Measurements from ENCODE around the gene FAM3A. TPM values are rescaled to one million over a fixed set of nuclear protein-coding genes. Genes with fewer than 3 reads are reported as not detected.

Gene FAM3A
- total RNA-seq, 2 experiments from 2014 or later = 16.4 to 21.9 TPM

DNA sequence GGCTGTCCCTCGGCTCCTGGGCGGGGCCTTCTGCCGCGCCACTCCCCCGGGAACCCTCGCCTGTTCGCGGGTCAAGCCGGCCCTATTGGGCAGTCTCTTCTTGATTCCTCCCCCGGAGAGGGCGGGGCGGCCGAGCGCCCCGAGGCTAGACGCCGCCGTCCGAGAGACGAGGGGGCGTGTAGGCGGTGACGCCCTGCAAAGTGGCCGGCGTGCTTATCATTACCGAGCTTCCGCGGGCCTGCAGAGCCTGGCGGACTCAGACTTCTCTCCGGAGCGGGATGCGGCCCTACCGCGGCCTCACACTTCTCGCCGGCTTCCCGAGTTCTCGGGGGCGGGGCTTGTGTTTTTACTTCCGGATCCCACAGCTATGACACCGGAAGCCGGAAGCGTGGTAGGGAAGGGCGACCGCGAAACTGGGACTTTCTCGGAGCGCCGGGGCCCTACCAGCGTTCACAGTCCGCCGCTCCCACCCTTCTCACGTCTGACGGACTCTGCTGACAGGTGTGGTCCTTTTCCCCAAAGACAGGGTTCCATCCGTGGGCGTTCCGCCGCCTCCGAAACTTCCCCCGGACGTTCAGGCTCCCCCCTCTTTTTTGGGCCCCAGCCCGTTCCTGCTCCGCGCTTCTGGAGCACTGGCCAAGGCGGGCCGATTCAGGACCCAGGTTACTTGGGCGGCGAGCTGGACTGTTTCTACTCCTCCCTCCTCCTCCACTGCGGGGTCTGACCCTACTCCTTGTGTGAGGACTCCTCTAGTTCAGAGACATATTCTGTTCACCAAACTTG lies 31.4 kb upstream of the FAM3A start, which contains the start of gene IKBKG:
Gene IKBKG (plus strand): TSS at position 376 of the 783 bp plus-strand sequence. CDS start 4,383 bp downstream, outside the sequence.
- BruUV-seq (replicated peaks) = no TSS peak

DNA sequence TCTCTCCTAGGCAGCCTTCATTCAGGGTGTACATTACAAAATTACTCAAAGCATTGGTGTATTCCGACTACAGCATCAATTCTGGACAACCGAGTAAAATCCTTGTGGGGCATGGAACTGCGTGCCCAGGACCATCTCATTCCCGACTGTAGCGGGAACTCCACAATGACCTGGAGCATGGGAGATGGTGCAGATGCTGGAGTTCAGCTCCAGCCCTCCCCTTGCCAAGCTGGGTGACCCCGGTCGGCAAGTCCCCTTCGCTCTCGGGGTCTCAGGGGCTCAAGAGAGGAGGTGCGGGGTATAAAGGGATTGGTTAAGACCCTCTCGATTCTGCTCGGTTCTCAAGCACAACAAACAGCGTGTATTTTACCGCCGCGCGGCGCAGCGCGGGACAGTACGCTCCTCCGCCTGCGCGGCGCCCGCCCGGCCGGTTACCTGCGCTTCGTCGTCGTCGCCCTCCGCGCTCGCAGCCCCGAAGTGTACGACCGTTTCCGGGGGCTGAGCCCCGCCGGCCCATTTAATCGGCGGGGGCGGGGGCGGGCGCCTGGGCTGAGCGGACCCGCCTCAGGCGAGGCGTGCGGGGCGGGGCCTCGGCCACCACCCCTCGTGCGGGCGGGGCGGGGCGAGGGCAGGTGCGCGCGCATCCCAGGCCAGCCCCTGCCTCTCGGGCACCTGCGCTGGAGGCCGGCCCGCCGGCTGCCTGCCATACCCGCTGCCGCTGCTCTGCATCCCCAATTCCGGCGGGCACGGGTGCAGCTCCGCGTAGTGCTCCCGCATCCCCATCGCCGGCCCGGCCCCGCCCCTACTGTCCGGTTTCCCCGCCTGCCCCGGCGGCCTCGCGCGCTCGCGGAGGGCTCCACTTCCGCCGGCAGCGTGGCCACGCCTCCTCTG lies 30.6 kb upstream of the FAM3A start, which contains the start of gene G6PD:
Gene G6PD (minus strand): TSS at position 493 of the 891 bp plus-strand sequence. CDS start 691 bp downstream, outside the sequence.
- intact Hi-C loops (cut with micrococcal nuclease; ENCODE audit: unreplicated experiment) = no loop called here
- H2AFZ ChIP-seq (ENCODE audit: low read length) = peak within 1 kb of the TSS; percentile 67; the same call in 1 of the 2 replicates

More for the DNA sequence above, 31.4 kb upstream of the FAM3A start, which contains the start of gene IKBKG:
- Histone ChIP-seq H3K4me2 (ENCODE audit: low read length) (peak within 1 kb of the TSS; percentile 97), H2AFZ (ENCODE audit: low read length) (peak within 1 kb of the TSS; percentile 67; the same call in 1 of the 2 replicates), H3K9me2 (ENCODE audit: insufficient read depth, low read length) (no peaks in the 10 kb centered on the region), H3K9me3 (ENCODE audit: low read length) (no peaks in the 10 kb centered on the region), H3K4me3 (ENCODE audit: low read depth, low read length, poor library complexity, severe bottlenecking) (peak within 1 kb of the TSS; percentile 89), H4K20me1 (ENCODE audit: insufficient read depth, low read length) (no peaks in the 10 kb centered on the region), H3K4me1 (ENCODE audit: insufficient read depth, low read length, poor library complexity, severe bottlenecking) (peaks cover 12% of the 10 kb centered on the region), H3K27ac (ENCODE audit: low read depth, low read length, poor library complexity, severe bottlenecking) (peak within 1 kb of the TSS; percentile 93), H3K36me3 (ENCODE audit: insufficient read depth, low read length) (peaks cover 30% of the 10 kb centered on the region), H3K79me2 (ENCODE audit: insufficient read depth, low read depth, low read length) (peaks cover 38% of the 10 kb centered on the region)
- TF ChIP-seq EZH2phosphoT487 (IDR thresholded peaks at IDR 0.05; ENCODE audit: borderline replicate concordance, low read depth, low read length) = no peak
- TF ChIP-seq, protein P1, sequence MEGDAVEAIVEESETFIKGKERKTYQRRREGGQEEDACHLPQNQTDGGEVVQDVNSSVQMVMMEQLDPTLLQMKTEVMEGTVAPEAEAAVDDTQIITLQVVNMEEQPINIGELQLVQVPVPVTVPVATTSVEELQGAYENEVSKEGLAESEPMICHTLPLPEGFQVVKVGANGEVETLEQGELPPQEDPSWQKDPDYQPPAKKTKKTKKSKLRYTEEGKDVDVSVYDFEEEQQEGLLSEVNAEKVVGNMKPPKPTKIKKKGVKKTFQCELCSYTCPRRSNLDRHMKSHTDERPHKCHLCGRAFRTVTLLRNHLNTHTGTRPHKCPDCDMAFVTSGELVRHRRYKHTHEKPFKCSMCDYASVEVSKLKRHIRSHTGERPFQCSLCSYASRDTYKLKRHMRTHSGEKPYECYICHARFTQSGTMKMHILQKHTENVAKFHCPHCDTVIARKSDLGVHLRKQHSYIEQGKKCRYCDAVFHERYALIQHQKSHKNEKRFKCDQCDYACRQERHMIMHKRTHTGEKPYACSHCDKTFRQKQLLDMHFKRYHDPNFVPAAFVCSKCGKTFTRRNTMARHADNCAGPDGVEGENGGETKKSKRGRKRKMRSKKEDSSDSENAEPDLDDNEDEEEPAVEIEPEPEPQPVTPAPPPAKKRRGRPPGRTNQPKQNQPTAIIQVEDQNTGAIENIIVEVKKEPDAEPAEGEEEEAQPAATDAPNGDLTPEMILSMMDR (conservative IDR thresholded peaks at IDR 0.05; ENCODE audit: low read length) = no peak
- POLR2A ChIA-PET = interaction anchor here (0.6 kb wide), 1 partner anchor 37 kb away, joined by 4 read pairs; no protein-coding TSS in a partner anchor
- CTCF ChIA-PET (ENCODE audit: unreplicated experiment) = no interaction called here
- peak; percentile 89 for DNase-seq (ENCODE audit: low spot score)
- intact Hi-C loops (cut with micrococcal nuclease; ENCODE audit: unreplicated experiment) = no loop called here

More for the DNA sequence above, 30.6 kb upstream of the FAM3A start, which contains the start of gene G6PD:
- H3K4me1 ChIP-seq (ENCODE audit: insufficient read depth, low read length, poor library complexity, severe bottlenecking) = peaks cover 16% of the 10 kb centered on the region
- CTCF ChIA-PET (ENCODE audit: unreplicated experiment) = interaction anchor here (0.6 kb wide), 1 partner anchor 56 kb away, joined by 3 read pairs; the partner anchor contains the start of gene SLC10A3
- no TSS peak for BruUV-seq (replicated peaks)
- H3K4me2 ChIP-seq (ENCODE audit: low read length) = peak within 1 kb of the TSS; percentile 97
- no peaks in the 10 kb centered on the region for H4K20me1 ChIP-seq (ENCODE audit: insufficient read depth, low read length)
- H3K79me2 ChIP-seq (ENCODE audit: insufficient read depth, low read depth, low read length) = peaks cover 38% of the 10 kb centered on the region
- H3K9me3 ChIP-seq (ENCODE audit: low read length) = no peaks in the 10 kb centered on the region
- H3K9me2 ChIP-seq (ENCODE audit: insufficient read depth, low read length) = no peaks in the 10 kb centered on the region
- H3K36me3 ChIP-seq (ENCODE audit: insufficient read depth, low read length) = peaks cover 24% of the 10 kb centered on the region
- H3K4me3 ChIP-seq (ENCODE audit: low read depth, low read length, poor library complexity, severe bottlenecking) = peak within 1 kb of the TSS; percentile 89
- TF ChIP-seq, protein P1 (conservative IDR thresholded peaks at IDR 0.05; ENCODE audit: low read length) = no peak
- no peak for TF ChIP-seq EZH2phosphoT487 (IDR thresholded peaks at IDR 0.05; ENCODE audit: borderline replicate concordance, low read depth, low read length)
- POLR2A ChIA-PET = no interaction called here
- DNase-seq (ENCODE audit: low spot score) = peak; percentile 87
- peak within 1 kb of the TSS; percentile 93 for H3K27ac ChIP-seq (ENCODE audit: low read depth, low read length, poor library complexity, severe bottlenecking)
